T-cell (primary cell): ENCODE measurements around the gene RFXANK. TPM values are rescaled to one million over a fixed set of nuclear protein-coding genes. Genes with fewer than 3 reads are reported as not detected.

Source experiments
- ATAC-seq, 4 experiments: fragments of 200-7000 bp in 3 of 4; fragments of 150-1000 bp in 1 of 4; cut with Tn5 transposase; replicated peaks in 1 of 4; 1 replicate in 3 of 4; 2 replicates in 1 of 4; pipeline ENCODE4 v1.10.0; 2021; ENCODE audit warnings: moderate library complexity in 3 of 4, mild to moderate bottlenecking in 2 of 4, moderate number of reproducible peaks in 1 of 4
- CTCF ChIA-PET, 2 donors: fragments of 300-600 bp; sonication (Branson Sonifier 250); formaldehyde crosslinking; loops; one replicate each; lab custom pipeline; 2022; ENCODE audit warnings: antibody characterized with exemption in 2 of 2; lab: Charles Lee
- POLR2A ChIA-PET, 2 donors: fragments of 300-600 bp; sonication (Branson Sonifier 250); formaldehyde crosslinking; loops; one replicate each; lab custom pipeline; 2022; ENCODE audit warnings: antibody characterized with exemption in 2 of 2; lab: Charles Lee
- DNase-seq, 35 experiments: peaks; one replicate each; pipeline versions ENCODE4 v3.0.0 to v3.0.0-alpha.2; 2013 to 2023
- H3K27ac ChIP-seq: one replicate; pipeline ENCODE4 v1.5.1; 2013; ENCODE audit warnings: low read length
- H3K27me3 ChIP-seq, 2 experiments: replicated peaks in 1 of 2; 1 replicate in 1 of 2; 2 replicates in 1 of 2; pipeline versions ENCODE4 v1.6.1 to v1.7.0; 2013; ENCODE audit warnings: low read length in 1 of 2, mixed read lengths in 1 of 2; ENCODE audit not compliant: control insufficient read depth in 2 of 2, insufficient read depth in 2 of 2; ENCODE audit errors: extremely low read depth in 1 of 2
- H3K36me3 ChIP-seq, 2 donors: 1 replicate in 1 of 2; 2 replicates in 1 of 2; pipeline versions ENCODE4 v1.6.1 to v1.7.0; 2013; ENCODE audit warnings: low read length in 1 of 2; ENCODE audit not compliant: control insufficient read depth in 2 of 2, insufficient read depth in 1 of 2; ENCODE audit errors: extremely low read depth in 1 of 2
- H3K4me1 ChIP-seq, 2 experiments: 1 replicate in 1 of 2; 2 replicates in 1 of 2; pipeline versions ENCODE4 v1.6.1 to v1.7.0; 2013; ENCODE audit warnings: low read length in 2 of 2, mixed read lengths in 1 of 2; ENCODE audit not compliant: insufficient read depth in 2 of 2, control insufficient read depth in 1 of 2; ENCODE audit errors: extremely low read depth in 1 of 2
- H3K4me3 ChIP-seq, 2 donors: 1 replicate in 1 of 2; 2 replicates in 1 of 2; pipeline versions ENCODE4 v1.5.1 to v1.7.0; 2013; ENCODE audit warnings: mild to moderate bottlenecking in 2 of 2, low read length in 1 of 2, moderate library complexity in 1 of 2; ENCODE audit not compliant: control insufficient read depth in 1 of 2; ENCODE audit errors: extremely low read depth in 1 of 2
- H3K9me3 ChIP-seq: 2 replicates; pipeline ENCODE4 v1.7.0; 2013
- H3K27ac Mint-ChIP-seq, 2 donors: one replicate each; pipeline ENCODE4 v1.8.0; 2020 to 2021; ENCODE audit warnings: mild to moderate bottlenecking in 2 of 2, mixed read lengths in 2 of 2
- H3K27me3 Mint-ChIP-seq, 2 donors: one replicate each; pipeline ENCODE4 v1.8.0; 2021 to 2022; ENCODE audit warnings: mixed read lengths in 2 of 2
- H3K36me3 Mint-ChIP-seq: one replicate; pipeline ENCODE4 v1.8.0; 2021; ENCODE audit warnings: mixed read lengths
- H3K4me1 Mint-ChIP-seq, 3 donors: one replicate each; pipeline ENCODE4 v1.8.0; 2020 to 2022; ENCODE audit warnings: mixed read lengths in 3 of 3, mild to moderate bottlenecking in 1 of 3
- H3K4me3 Mint-ChIP-seq, 3 donors: one replicate each; pipeline ENCODE4 v1.8.0; 2020 to 2022; ENCODE audit warnings: mild to moderate bottlenecking in 3 of 3, mixed read lengths in 3 of 3, moderate library complexity in 3 of 3
- H3K9me3 Mint-ChIP-seq, 3 donors: one replicate each; pipeline ENCODE4 v1.8.0; 2020 to 2022; ENCODE audit warnings: mixed read lengths in 3 of 3
- WGBS: methylation state at CpG from one replicate; pipeline ENCODE4 v1.1.5; 2013; ENCODE audit warnings: missing lambda C conversion rate; ENCODE audit not compliant: insufficient coverage; 5-methylcytosine and 5-hydroxymethylcytosine counted together
- total RNA-seq, 35 experiments: library from RNA in 6 of 35; stranded (reverse) in 6 of 35; fragments of 120-200 nt in 1 of 35; gene quantifications; one replicate each; pipeline versions ENCODE4 v1.2.1 to v1.2.4 and lab custom pipeline; 2013 to 2026

Gene RFXANK
- total RNA-seq, 5 donors from 2014 or later (not counting 1 experiment from before 2014, with no cell fraction given): 63.8 to 92.8 (median 85.4) TPM

GRCh38 chr19:19186742-19187141, 5.3 kb upstream of the RFXANK start:
- 96% methylated on average over 14 of the region's 14 CpGs for WGBS
- Mint-ChIP-seq H3K36me3 (peaks cover 26% of the 10 kb centered on the region), H3K4me1 (peaks cover 29 to 41% (median 38%) of the 10 kb centered on the region in 3 donors), H3K4me3 (no peak overlapping the region), H3K9me3 (no peaks in the 10 kb centered on the region), H3K27me3 (no peaks in the 10 kb centered on the region), H3K27ac (no peak overlapping the region)
- H3K9me3 ChIP-seq: no peaks in the 10 kb centered on the region
- H3K27me3 ChIP-seq: no peaks in the 10 kb centered on the region
- DNase-seq (no peak), ATAC-seq (no peak)
- no peak overlapping the region for H3K27ac ChIP-seq
- peaks cover 9 to 37% of the 10 kb centered on the region in 2 experiments for H3K4me1 ChIP-seq
- H3K36me3 ChIP-seq: peaks cover 10 to 23% of the 10 kb centered on the region in 2 donors
- no peak overlapping the region for H3K4me3 ChIP-seq
- POLR2A ChIA-PET: interaction anchor here in 1 of 2 donors (0.7 kb wide), 1 partner anchor 199 kb away, joined by 6 read pairs; no protein-coding TSS in a partner anchor
- CTCF ChIA-PET: no interaction called here

- H3K9me3 ChIP-seq: no peaks in the 10 kb centered on the region
- Mint-ChIP-seq H3K27ac (peak overlapping the region; percentile 99), H3K9me3 (no peaks in the 10 kb centered on the region), H3K36me3 (peaks cover 11% of the 10 kb centered on the region), H3K27me3 (no peaks in the 10 kb centered on the region), H3K4me3 (peak overlapping the region; percentile 96 to 98 (median 96)), H3K4me1 (peaks cover 54 to 64% (median 54%) of the 10 kb centered on the region in 3 donors)
- ChIA-PET CTCF (interaction anchor here (0.6 to 1.2 kb wide), 2 partner anchors 11 to 127 kb away, joined by 3 to 4 read pairs; no protein-coding TSS in a partner anchor), POLR2A (no interaction called here)
- peaks cover 0 to 8% of the 10 kb centered on the region in 2 donors for H3K36me3 ChIP-seq
- H3K27me3 ChIP-seq: no peaks in the 10 kb centered on the region
- peak in 1 of 35 experiments; percentile 4 for DNase-seq
- H3K4me3 ChIP-seq: peak overlapping the region; percentile 95 to 97
- peak overlapping the region; percentile 99 for H3K27ac ChIP-seq
- H3K4me1 ChIP-seq: peaks cover 9 to 52% of the 10 kb centered on the region in 2 experiments
- no peak for ATAC-seq
- 1% methylated on average over 17 of the region's 17 CpGs for WGBS
These were observed 335 bp upstream of the RFXANK start for GRCh38 chr19:19191768-19192077.

GRCh38 chr19:19192910-19193423, 909 bp downstream of the RFXANK start:
- peaks cover 9 to 52% of the 10 kb centered on the region in 2 experiments for H3K4me1 ChIP-seq
- under 1% methylated on average over 15 of the region's 22 CpGs for WGBS
- Mint-ChIP-seq H3K27me3 (no peaks in the 10 kb centered on the region), H3K9me3 (no peaks in the 10 kb centered on the region), H3K36me3 (peaks cover 9% of the 10 kb centered on the region), H3K4me3 (peak overlapping the region; percentile 96 to 98 (median 96)), H3K27ac (peak overlapping the region; percentile 99), H3K4me1 (peaks cover 54 to 62% (median 54%) of the 10 kb centered on the region in 3 donors)
- H3K4me3 ChIP-seq: peak overlapping the region; percentile 88 to 95
- ChIA-PET POLR2A (interaction anchor here in 1 of 2 donors (0.7 to 0.9 kb wide), 2 partner anchors 10 to 11 kb away, joined by 3 read pairs; partner anchors contain the start of gene NR2C2AP), CTCF (interaction anchor here in 1 of 2 donors (0.6 to 1.0 kb wide), 3 partner anchors 10 to 1640 kb away, joined by 5 to 6 read pairs (median 5); partner anchors contain the start of gene NR2C2AP)
- peaks cover 4 to 15% of the 10 kb centered on the region in 2 donors for H3K36me3 ChIP-seq
- no peaks in the 10 kb centered on the region for H3K9me3 ChIP-seq
- H3K27me3 ChIP-seq: no peaks in the 10 kb centered on the region
- ATAC-seq: peak in 1 of 4 experiments; percentile 3
- H3K27ac ChIP-seq: peak overlapping the region; percentile 72
- DNase-seq: peak in 2 of 35 experiments; percentile 7 to 42

- H3K4me1 Mint-ChIP-seq: peaks cover 48 to 58% (median 49%) of the 10 kb centered on the region in 3 donors
- peaks cover 17% of the 10 kb centered on the region for H3K36me3 Mint-ChIP-seq
- no peak overlapping the region for H3K4me3 ChIP-seq
- H3K27me3 Mint-ChIP-seq: no peaks in the 10 kb centered on the region
- ChIA-PET POLR2A (no interaction called here), CTCF (no interaction called here)
- peaks cover 9 to 49% of the 10 kb centered on the region in 2 experiments for H3K4me1 ChIP-seq
- no peaks in the 10 kb centered on the region for H3K9me3 ChIP-seq
- no peaks in the 10 kb centered on the region for H3K27me3 ChIP-seq
- DNase-seq (no peak), ATAC-seq (no peak)
- no peaks in the 10 kb centered on the region for H3K9me3 Mint-ChIP-seq
- peaks cover 8 to 23% of the 10 kb centered on the region in 2 donors for H3K36me3 ChIP-seq
- H3K27ac Mint-ChIP-seq: peak overlapping the region; percentile 55 to 66
- H3K4me3 Mint-ChIP-seq: peak overlapping the region; percentile 96 to 98 (median 96)
- 92% methylated on average over 2 of the region's 5 CpGs for WGBS
- no peak overlapping the region for H3K27ac ChIP-seq
These were observed 1.9 kb downstream of the RFXANK start for GRCh38 chr19:19193926-19194325.

- Mint-ChIP-seq H3K27me3 (no peaks in the 10 kb centered on the region), H3K4me3 (peak overlapping the region; percentile 90 to 91 (median 90)), H3K4me1 (peaks cover 21 to 36% (median 24%) of the 10 kb centered on the region in 3 donors), H3K27ac (peak overlapping the region; percentile 90 to 92), H3K9me3 (no peaks in the 10 kb centered on the region), H3K36me3 (peaks cover 9% of the 10 kb centered on the region)
- Histone ChIP-seq H3K36me3 (peaks cover 9 to 27% of the 10 kb centered on the region in 2 donors), H3K9me3 (no peaks in the 10 kb centered on the region), H3K4me3 (peak overlapping the region; percentile 79 to 83), H3K4me1 (peaks cover 3 to 44% of the 10 kb centered on the region in 2 experiments), H3K27ac (peak overlapping the region; percentile 71), H3K27me3 (peaks cover 0 to 6% of the 10 kb centered on the region in 2 experiments)
- ChIA-PET POLR2A (interaction anchor here (0.5 to 1.0 kb wide), 2 partner anchors 9 to 730 kb away, joined by 3 to 6 read pairs; no protein-coding TSS in a partner anchor), CTCF (interaction anchor here in 1 of 2 donors (0.6 to 1.0 kb wide), 2 partner anchors 10 to 759 kb away, joined by 3 to 4 read pairs; partner anchors contain the start of genes BORCS8 and RFXANK)
- DNase-seq: no peak
- 83% methylated on average over 9 of the region's 19 CpGs for WGBS
- ATAC-seq: no peak
These were observed 9.9 kb downstream of the RFXANK start for GRCh38 chr19:19201697-19202630.

GRCh38 chr19:19202707-19203011, 10.6 kb downstream of the RFXANK start:
- Mint-ChIP-seq H3K36me3 (peaks cover 9% of the 10 kb centered on the region), H3K9me3 (no peaks in the 10 kb centered on the region), H3K4me3 (peak overlapping the region; percentile 90 to 91 (median 90)), H3K27ac (peak overlapping the region; percentile 90 to 92), H3K27me3 (no peaks in the 10 kb centered on the region), H3K4me1 (peaks cover 28 to 43% (median 31%) of the 10 kb centered on the region in 3 donors)
- ATAC-seq (peak in 1 of 4 experiments; percentile 2), DNase-seq (no peak)
- ChIA-PET POLR2A (interaction anchor here in 1 of 2 donors (1.0 kb wide), 1 partner anchor 10 kb away, joined by 3 read pairs; no protein-coding TSS in a partner anchor), CTCF (interaction anchor here in 1 of 2 donors (1.0 to 1.3 kb wide), 2 partner anchors 10 to 11 kb away, joined by 4 to 6 read pairs; partner anchors contain the start of genes BORCS8 and RFXANK)
- H3K27ac ChIP-seq: peak overlapping the region; percentile 71
- H3K4me1 ChIP-seq: peaks cover 5 to 51% of the 10 kb centered on the region in 2 experiments
- H3K9me3 ChIP-seq: no peaks in the 10 kb centered on the region
- 22% methylated on average over 10 of the region's 11 CpGs for WGBS
- peak overlapping the region; percentile 79 to 83 for H3K4me3 ChIP-seq
- H3K27me3 ChIP-seq: peaks cover 0 to 13% of the 10 kb centered on the region in 2 experiments
- H3K36me3 ChIP-seq: peaks cover 7 to 20% of the 10 kb centered on the region in 2 donors
